ENCODE data around the gene SAP30BP.

- no peak for TF ChIP-seq POLR2A (IDR thresholded peaks at IDR 0.05; ENCODE audit: low read depth, low read length)
- no peak for TF ChIP-seq CTCF (IDR thresholded peaks at IDR 0.05; ENCODE audit: extremely low read depth in 1 of 2, insufficient read depth in 1 of 2, low read depth in 1 of 2, low read length in 2 of 2)
- TF ChIP-seq JUN (IDR thresholded peaks at IDR 0.05; ENCODE audit: borderline replicate concordance, insufficient read depth, insufficient read length, low read depth) = no peak
- no peak for TF ChIP-seq POLR2AphosphoS5 (IDR thresholded peaks at IDR 0.05; ENCODE audit: insufficient read depth, low read depth, low read length)
- no peak for TF ChIP-seq EZH2 (IDR thresholded peaks at IDR 0.05; ENCODE audit: borderline replicate concordance, low read depth, low read length, severe bottlenecking)
- no peak for TF ChIP-seq MAX (IDR thresholded peaks at IDR 0.05; ENCODE audit: insufficient read depth, insufficient read length)
These were observed 55.5 kb downstream of the SAP30BP start for GRCh38 chr17:75722542-75723095.

Data from endothelial cell of umbilical vein (primary cell).